GM12892 (cell line): ENCODE measurements around the gene NCK2.

Source experiments
- DNase-seq: peaks from one replicate; pipeline ENCODE4 v3.0.0; 2011; ENCODE audit not compliant: insufficient read length
- FAIRE-seq: peaks from 2 replicates; lab custom pipeline; 2011; peaks lifted over from hg19 to GRCh38; lab: Jason Lieb, UNC
- POLR2A ChIP-seq: IDR thresholded peaks from 2 replicates; pipeline ENCODE4 v1.6.1; 2011; ENCODE audit warnings: low read depth, low read length, control low read depth
- POLR2AphosphoS5 ChIP-seq: IDR thresholded peaks from 2 replicates; pipeline ENCODE4 v1.6.1; 2011; ENCODE audit warnings: low read depth, low read length, control low read depth
- TAF1 ChIP-seq: IDR thresholded peaks from 2 replicates; pipeline ENCODE4 v1.6.1; 2011; ENCODE audit warnings: low read depth, mild to moderate bottlenecking, control low read depth, low read length, borderline replicate concordance

Gene NCK2

DNA sequence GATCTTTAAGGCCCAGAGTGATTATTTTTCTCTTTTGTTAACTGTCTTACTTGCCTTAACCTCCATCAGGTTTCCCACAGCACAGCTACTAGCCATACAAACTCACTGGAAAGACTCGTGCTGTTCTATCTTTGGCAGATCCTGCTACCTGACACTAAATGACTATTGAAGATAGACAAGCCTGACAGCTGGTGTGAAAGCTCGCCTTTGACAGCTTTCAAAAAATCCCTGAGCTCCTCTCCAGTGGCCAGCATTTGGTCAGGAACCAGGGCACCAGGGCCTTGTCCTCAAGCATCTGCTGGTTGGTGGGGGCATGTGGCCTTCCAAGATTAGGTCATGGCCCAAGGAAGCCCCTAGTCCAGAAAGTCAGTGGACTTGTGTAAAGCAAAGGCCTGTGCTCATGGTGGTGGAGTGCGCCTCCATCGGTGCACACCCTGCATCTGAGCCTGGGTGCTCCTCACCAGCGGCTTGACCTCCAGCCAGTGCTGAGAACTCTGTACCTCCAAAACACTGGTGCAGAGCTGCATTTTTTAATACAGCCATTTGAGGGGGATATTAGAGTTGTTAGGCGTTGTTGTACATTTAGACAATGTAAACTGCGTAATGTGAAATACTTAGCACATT is 158.5 kb downstream of the NCK2 start:
- FAIRE-seq (no peak), DNase-seq (no peak)
- TF ChIP-seq POLR2AphosphoS5, result no peak
- TF ChIP-seq POLR2A, result no peak

DNA sequence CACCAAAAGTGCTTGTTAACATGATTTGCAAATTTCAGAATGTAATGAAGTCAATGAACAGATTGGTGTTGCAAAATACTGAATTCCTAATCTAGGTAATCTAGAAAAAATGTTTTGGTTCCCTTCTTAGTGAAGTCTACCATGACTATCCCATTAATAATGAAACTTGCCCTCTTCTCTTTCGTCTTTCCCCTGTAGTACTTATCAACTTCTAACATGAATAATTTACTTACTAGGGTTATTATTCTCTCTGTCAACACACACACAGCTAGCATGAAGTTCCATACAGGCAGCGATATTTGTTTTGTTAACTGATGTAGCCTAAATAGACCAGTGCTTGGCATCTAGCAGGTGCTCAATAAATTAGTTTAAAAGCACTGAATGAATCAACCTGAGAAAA is 160.2 kb downstream of the NCK2 start:
- FAIRE-seq (peak; percentile 76), DNase-seq (peak; percentile 36)

DNA sequence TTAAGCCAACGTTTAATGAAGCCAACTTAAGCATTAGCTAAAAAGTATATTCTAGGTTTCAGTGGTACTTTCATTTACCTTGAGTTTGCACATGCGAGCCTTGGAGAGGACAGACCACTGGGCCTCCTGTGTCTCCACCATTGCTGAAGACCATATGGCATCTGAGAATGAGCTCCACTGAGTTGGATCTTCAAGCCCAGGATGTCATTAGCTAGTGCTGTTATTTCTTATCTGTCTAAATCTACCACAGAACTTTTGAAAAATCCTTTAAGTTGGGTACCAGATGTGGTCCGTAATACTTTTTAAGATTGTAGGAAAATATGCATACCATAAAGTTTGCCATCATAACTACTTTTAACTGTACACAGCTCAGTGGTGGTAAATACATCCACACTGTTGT is 161.8 kb downstream of the NCK2 start:
- FAIRE-seq (no peak), DNase-seq (no peak)
- TF ChIP-seq POLR2A (no peak), POLR2AphosphoS5 (no peak), TAF1 (no peak)

More for the DNA sequence above, 160.2 kb downstream of the NCK2 start:
- TF ChIP-seq POLR2A (no peak), POLR2AphosphoS5 (no peak), TAF1 (no peak)

DNA sequence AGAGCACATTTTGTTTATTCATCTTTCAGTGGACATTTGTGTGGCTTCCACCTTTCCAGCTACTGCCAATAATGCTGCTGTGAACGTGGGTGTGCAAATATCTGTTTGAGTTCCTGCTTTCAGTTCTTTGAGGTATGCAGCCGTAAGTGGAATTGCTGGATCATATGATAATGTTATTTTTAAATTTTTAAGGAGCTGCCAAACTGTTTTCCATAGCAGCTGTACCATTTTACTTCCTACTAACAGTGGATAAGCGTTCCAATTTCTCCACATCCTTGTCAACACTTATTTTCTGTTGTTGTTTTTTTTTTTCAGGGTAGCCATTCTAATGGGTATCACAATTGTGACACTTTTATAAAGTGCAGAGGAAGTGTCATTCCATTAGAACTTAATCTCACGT is 162.5 kb downstream of the NCK2 start:
- FAIRE-seq (no peak), DNase-seq (no peak)
- no peak for TF ChIP-seq POLR2AphosphoS5
- TF ChIP-seq TAF1, result no peak
- no peak for TF ChIP-seq POLR2A

DNA sequence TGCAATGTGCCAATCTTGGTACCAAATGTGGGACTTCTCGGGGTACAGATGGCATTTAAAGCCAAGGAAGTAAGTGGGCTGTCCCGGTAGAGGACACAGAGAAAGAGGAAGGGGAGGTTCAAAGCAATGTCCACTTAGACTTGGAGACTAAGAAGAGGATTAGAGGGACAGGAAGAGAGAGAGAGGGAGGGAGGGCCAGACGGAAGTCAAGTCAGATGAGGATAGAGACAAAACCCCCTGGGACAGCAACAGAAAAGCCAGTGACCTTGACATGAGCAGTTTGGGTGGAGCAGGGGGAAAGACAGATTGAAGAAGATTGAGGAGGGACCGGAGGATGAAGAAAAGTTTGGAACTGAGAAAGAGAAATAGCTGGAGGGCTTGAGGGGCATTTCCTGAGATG is 164.5 kb downstream of the NCK2 start:
- TF ChIP-seq TAF1, result no peak
- no peak for TF ChIP-seq POLR2A
- no peak for TF ChIP-seq POLR2AphosphoS5
- DNase-seq (no peak), FAIRE-seq (no peak)

DNA sequence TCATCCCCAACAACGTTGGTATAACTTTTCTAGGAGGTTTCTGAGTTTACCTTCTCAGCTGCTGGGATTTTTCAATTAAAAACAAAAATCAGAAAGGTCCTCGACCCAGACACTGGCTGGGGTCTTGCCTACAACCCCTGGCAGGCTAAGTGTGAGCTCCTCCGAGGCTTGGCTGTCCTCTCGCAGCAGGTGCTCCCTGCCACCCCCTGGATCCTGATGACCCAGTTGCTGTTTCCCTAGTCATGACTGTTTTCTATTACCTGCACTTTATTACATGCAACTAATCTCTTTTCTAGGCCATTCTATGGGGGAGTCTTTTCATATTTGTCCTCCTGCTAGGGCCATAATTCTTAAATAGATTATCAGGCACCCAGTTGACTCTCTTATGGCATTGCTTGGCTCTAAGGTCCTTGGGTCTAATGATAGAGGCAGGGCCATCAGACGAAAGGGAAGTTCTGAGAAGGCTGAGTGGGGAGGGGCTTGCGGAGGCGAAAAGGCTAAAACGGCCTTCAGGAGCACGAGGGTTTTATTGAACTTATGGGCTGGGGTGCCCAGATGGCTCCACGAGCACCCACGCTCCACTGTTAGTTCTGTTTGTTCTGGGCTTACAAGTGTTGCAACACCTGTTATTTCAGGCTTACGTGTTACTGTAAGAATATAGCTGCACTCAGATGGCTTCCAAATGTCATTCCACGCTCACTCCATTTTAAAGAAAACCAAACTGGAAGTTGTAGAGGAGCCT is 166.0 kb downstream of the NCK2 start:
- TF ChIP-seq POLR2AphosphoS5 (no peak), POLR2A (no peak), TAF1 (no peak)
- no peak for DNase-seq
- no peak for FAIRE-seq

DNA sequence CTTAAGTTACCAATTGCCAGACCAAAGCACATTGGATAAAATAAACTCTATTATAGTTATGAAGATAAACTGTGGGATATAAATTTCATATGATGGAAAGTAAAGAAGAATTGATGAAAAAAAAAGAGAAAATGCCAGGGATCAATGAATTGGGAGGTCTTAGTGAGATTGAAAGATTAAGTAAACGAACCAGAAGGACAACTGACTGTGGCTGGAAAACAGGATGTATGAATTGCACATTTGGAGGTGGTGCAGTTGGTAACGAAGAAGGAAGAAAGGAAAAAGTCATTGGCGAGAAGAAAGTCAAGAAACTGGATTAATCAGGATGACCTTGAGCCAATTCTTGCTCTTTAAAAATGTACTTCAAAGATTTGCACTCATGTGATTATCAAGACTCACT is 166.7 kb downstream of the NCK2 start:
- FAIRE-seq, result no peak
- no peak for DNase-seq
- TF ChIP-seq POLR2AphosphoS5, result no peak

DNA sequence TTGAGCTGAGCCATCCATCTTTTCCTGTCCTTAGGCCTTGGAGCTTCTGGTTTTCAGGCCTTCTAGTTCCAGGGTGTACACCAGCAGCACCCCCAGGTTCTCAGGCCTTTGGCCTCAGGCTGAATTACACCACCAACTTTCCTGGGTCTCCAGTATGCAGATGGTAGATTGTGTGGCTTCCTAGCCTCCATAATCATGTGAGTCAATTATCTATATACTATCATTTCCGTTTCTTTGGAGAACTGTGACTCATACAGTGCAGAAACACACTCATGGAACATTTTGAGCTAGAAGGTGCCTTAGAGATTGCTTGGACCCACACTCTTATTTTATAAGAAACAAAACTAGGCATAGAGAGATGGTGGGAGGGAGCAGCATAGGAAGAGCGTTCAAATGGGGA is 167.4 kb downstream of the NCK2 start:
- TF ChIP-seq POLR2A, result no peak
- no peak for TF ChIP-seq TAF1
- no peak for TF ChIP-seq POLR2AphosphoS5
- FAIRE-seq (no peak), DNase-seq (no peak)

DNA sequence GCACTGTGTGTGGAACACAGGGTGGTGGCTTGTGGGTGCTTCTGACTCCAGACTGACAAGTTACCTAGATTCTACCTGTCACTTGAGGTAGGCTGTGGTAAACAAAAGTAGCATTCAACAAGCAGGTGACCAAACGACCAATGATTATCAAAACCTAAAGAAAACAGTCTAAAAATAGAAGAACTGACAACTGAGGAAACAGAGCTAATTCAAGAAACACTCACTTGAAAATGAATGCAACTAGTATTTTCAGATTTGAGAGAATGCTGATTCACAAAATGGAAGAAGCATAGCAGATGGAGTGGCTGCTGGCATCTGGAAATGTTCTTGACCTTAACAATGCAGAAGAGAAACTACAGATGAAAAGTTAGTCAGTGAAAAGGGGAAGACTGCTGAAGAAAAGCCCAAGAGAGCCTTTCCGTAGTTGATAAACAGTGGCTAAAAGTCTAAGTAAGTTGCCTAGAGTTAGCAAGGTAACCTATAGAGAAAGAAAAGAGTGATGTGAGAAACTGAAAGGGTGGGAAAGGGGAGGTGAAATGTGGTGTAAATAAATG is 170.4 kb downstream of the NCK2 start:
- no peak for DNase-seq
- no peak for TF ChIP-seq TAF1
- no peak for TF ChIP-seq POLR2A
- no peak for TF ChIP-seq POLR2AphosphoS5
- FAIRE-seq, result peak; percentile 70

DNA sequence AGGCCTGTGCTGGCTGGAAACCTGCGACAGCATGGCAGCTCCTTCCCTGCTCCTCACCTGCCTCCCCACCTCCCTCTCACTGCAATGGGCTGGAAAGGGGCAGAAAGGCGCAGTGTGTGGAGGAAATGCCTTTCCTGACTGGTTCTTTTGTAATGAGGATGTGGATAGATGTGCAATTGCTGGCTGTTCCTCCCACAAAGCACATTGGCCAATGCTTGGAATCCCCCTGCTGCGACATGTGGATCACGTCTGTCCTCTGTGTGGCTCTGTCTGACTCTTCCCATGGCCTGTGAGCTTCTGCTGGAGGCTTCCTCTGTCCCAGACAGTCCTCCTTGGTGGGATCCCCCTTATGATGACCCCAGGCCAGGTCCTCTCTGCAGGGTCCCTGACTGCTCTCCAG is 172.5 kb downstream of the NCK2 start:
- TF ChIP-seq POLR2AphosphoS5 (no peak), TAF1 (no peak), POLR2A (no peak)
- FAIRE-seq (no peak), DNase-seq (no peak)

DNA sequence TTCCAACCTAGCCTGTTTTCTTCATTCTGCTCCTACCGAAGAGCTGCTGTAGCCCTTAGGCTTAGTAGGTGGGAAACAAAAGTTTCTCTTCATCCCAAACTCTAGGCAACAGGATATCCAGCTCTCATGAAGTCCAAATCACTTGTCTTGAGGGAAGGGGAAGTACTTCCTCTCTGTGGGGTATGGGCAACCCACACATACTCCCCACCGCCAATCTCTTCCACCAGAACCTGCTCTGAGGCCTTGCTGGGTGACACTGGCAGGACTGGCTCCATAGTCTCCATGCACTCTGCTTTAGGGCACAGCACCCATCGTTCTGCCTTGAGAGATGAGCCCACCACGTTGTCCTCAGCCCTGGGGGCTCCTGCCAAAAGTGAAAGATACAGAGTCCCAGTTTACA is 173.0 kb downstream of the NCK2 start:
- TF ChIP-seq POLR2A (no peak), POLR2AphosphoS5 (no peak), TAF1 (no peak)
- DNase-seq (no peak), FAIRE-seq (no peak)
